Ascending aorta (tissue), 2 donors: ENCODE results near the gene DDI1. TPM values are rescaled to one million over a fixed set of nuclear protein-coding genes. Genes with fewer than 3 reads are reported as not detected.

Experiments
- DNase-seq, 2 donors: peaks; one replicate each; pipeline ENCODE4 v3.0.0-alpha.2; 2019; ENCODE audit warnings: low spot score in 2 of 2
- H3K27ac ChIP-seq, 2 donors: fragments of 200-600 bp; sonication (generic); one replicate each; pipeline ENCODE4 v1.5.1; 2016 to 2017; ENCODE audit warnings: mild to moderate bottlenecking in 1 of 2
- H3K27me3 ChIP-seq: fragments of 200-600 bp; sonication (generic); one replicate; pipeline ENCODE4 v1.5.1; 2017
- H3K36me3 ChIP-seq, 2 donors: fragments of 200-600 bp; sonication (generic); one replicate each; pipeline ENCODE4 v1.5.1; 2016
- H3K4me1 ChIP-seq, 2 donors: fragments of 200-600 bp; sonication (generic); one replicate each; pipeline ENCODE4 v1.5.1; 2016 to 2017; ENCODE audit warnings: mild to moderate bottlenecking in 1 of 2
- H3K4me3 ChIP-seq, 2 donors: fragments of 200-600 bp; sonication (generic); one replicate each; pipeline ENCODE4 v1.5.1; 2016 to 2017; ENCODE audit warnings: mild to moderate bottlenecking in 1 of 2
- H3K9me3 ChIP-seq, 2 donors: fragments of 200-600 bp; sonication (generic); one replicate each; pipeline ENCODE4 v1.5.1; 2016
- intact Hi-C: fragments of 100-400 bp; cut with DNase I; formaldehyde crosslinking; loops from one replicate; pipeline ENCODE4 v1.15.1; 2023
- total RNA-seq: library from RNA; depleted of rRNA; stranded (reverse); fragments of >200 nt; gene quantifications from one replicate; pipeline ENCODE4 v1.1.0, GENCODE V29; 2016
- TF ChIP-seq, protein P1 (sequence below), 3 experiments: fragments of 200-600 bp in 2 of 3; fragments of 450-650 bp in 1 of 3; sonication (generic) in 2 of 3; IDR thresholded peaks; one replicate each; pipeline ENCODE4 v1.5.1; 2016 to 2019; ENCODE audit warnings: antibody characterized with exemption in 3 of 3, mild to moderate bottlenecking in 1 of 3, moderate library complexity in 1 of 3

DDI1 gene
- total RNA-seq, 1 donor from 2014 or later = not detected

DNA sequence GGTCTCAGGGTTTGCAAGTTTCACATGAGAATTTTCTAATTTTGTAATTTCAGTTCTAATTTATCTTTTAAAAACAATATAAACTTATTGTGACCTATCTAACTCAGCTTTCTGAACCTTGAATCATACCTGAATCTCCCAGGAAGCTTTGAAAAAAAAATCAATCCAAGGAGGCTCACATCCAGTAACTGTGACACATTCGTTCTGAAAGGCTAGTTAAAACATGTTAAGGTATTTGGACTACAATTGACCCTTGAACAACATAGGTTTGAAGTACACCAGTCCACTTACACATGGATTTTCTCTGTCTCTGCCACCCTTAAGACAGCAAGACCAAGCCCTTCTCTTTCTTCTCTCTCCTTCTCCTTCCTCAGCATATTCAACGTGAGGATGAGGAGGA lies 40.0 kb downstream of the DDI1 start:
- Histone ChIP-seq H3K4me1 (no peaks in the 10 kb centered on the region), H3K36me3 (no peaks in the 10 kb centered on the region), H3K9me3 (no peaks in the 10 kb centered on the region), H3K27me3 (no peaks in the 10 kb centered on the region), H3K4me3 (no peak overlapping the region), H3K27ac (no peak overlapping the region)
- no peak for DNase-seq
- TF ChIP-seq, protein P1, sequence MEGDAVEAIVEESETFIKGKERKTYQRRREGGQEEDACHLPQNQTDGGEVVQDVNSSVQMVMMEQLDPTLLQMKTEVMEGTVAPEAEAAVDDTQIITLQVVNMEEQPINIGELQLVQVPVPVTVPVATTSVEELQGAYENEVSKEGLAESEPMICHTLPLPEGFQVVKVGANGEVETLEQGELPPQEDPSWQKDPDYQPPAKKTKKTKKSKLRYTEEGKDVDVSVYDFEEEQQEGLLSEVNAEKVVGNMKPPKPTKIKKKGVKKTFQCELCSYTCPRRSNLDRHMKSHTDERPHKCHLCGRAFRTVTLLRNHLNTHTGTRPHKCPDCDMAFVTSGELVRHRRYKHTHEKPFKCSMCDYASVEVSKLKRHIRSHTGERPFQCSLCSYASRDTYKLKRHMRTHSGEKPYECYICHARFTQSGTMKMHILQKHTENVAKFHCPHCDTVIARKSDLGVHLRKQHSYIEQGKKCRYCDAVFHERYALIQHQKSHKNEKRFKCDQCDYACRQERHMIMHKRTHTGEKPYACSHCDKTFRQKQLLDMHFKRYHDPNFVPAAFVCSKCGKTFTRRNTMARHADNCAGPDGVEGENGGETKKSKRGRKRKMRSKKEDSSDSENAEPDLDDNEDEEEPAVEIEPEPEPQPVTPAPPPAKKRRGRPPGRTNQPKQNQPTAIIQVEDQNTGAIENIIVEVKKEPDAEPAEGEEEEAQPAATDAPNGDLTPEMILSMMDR (IDR thresholded peaks at IDR 0.05) = no peak
- intact Hi-C loops = no loop called here

- no peak overlapping the region for H3K27ac ChIP-seq
- no peaks in the 10 kb centered on the region for H3K4me1 ChIP-seq
- no peak for DNase-seq
- no peak overlapping the region for H3K4me3 ChIP-seq
- TF ChIP-seq, protein P1 (IDR thresholded peaks at IDR 0.05) = no peak
- intact Hi-C loops = no loop called here
- no peaks in the 10 kb centered on the region for H3K27me3 ChIP-seq
- H3K36me3 ChIP-seq = no peaks in the 10 kb centered on the region
- H3K9me3 ChIP-seq = no peaks in the 10 kb centered on the region
Observed at GRCh38 chr11:104078245-104078644, 41.8 kb downstream of the DDI1 start.

DNA sequence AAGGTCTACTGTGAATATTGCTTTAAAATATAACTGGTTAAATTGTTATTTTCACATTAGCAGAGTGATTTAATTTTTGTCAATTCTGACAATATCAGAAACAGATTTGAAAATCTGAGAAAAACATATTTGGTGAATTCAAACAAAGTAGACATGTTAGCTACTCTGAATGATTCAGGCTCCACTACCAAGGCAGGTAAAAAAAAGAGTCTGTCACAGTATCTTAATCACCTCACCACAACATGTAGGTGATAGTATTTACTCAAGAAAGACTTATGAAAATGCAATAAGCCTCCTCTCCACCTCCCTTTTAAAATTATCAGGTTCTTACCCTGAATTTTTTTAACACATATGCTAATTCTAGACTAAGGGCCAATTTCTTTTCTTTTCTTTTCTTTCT lies 42.6 kb downstream of the DDI1 start:
- no peaks in the 10 kb centered on the region for H3K9me3 ChIP-seq
- no peaks in the 10 kb centered on the region for H3K27me3 ChIP-seq
- no peak for DNase-seq
- H3K27ac ChIP-seq = no peak overlapping the region
- no peaks in the 10 kb centered on the region for H3K4me1 ChIP-seq
- no peaks in the 10 kb centered on the region for H3K36me3 ChIP-seq
- TF ChIP-seq, protein P1 (IDR thresholded peaks at IDR 0.05) = no peak
- no peak overlapping the region for H3K4me3 ChIP-seq
- intact Hi-C loops = no loop called here

DNA sequence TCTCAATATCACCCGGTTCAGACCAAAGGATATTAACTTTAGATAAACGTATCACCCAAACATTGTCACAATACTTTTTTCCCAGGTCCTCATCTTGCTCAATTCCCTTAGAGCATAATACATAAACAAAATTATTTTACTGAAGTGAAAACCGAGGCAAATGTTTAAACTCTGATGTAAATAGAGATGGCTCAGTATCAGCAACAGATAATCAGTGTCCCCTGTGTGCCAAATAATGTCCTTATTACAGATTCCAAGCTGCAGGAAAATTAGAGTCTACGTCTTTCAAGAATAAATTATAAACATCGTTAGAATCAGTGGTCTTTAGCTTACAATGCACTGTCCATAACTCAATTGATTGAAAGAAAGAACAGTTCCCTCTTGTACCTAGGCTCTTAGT lies 50.2 kb downstream of the DDI1 start:
- no peaks in the 10 kb centered on the region for H3K27me3 ChIP-seq
- H3K9me3 ChIP-seq = no peaks in the 10 kb centered on the region
- no peak overlapping the region for H3K4me3 ChIP-seq
- no peak for DNase-seq
- TF ChIP-seq, protein P1 (IDR thresholded peaks at IDR 0.05) = no peak
- intact Hi-C loops = no loop called here
- no peak overlapping the region for H3K27ac ChIP-seq
- peaks cover 0 to 8% of the 10 kb centered on the region in 2 donors for H3K4me1 ChIP-seq
- no peaks in the 10 kb centered on the region for H3K36me3 ChIP-seq

Other genes starting within 250 kb of the DDI1 start
- 50.6 TPM for gene PDGFD, start 127.5 kb downstream of the DDI1 start, total RNA-seq